Upper lobe of right lung (tissue), 1 donor: ENCODE data around the gene HMMR. TPM values are rescaled to one million over a fixed set of nuclear protein-coding genes. Genes with fewer than 3 reads are reported as not detected.

Source experiments
- ATAC-seq: fragments of 200-7000 bp; cut with Tn5 transposase; one replicate; pipeline ENCODE4 v1.9.1; 2020; ENCODE audit warnings: mild to moderate bottlenecking, moderate library complexity
- DNase-seq: peaks from one replicate; pipeline ENCODE4 v3.0.0-alpha.2; 2020
- H3K27ac ChIP-seq: fragments of 200-600 bp; one replicate; pipeline ENCODE4 v1.8.0; 2022
- H3K27me3 ChIP-seq: fragments of 200-600 bp; one replicate; pipeline ENCODE4 v1.8.0; 2022; ENCODE audit warnings: mild to moderate bottlenecking
- H3K36me3 ChIP-seq: fragments of 200-600 bp; one replicate; pipeline ENCODE4 v1.8.0; 2022
- H3K4me1 ChIP-seq: fragments of 200-600 bp; one replicate; pipeline ENCODE4 v1.8.0; 2022
- H3K4me3 ChIP-seq: fragments of 200-600 bp; one replicate; pipeline ENCODE4 v1.8.0; 2022; ENCODE audit warnings: mild to moderate bottlenecking
- H3K9me3 ChIP-seq: fragments of 200-600 bp; one replicate; pipeline ENCODE4 v1.8.0; 2022
- intact Hi-C: fragments of 100-400 bp; cut with DNase I; formaldehyde crosslinking; loops from one replicate; pipeline ENCODE4 v1.11.0; 2022
- total RNA-seq: library from RNA; stranded (reverse); fragmentation: NEBNext Ultra II Directional; extraction: Animal tissue kit (Norgen Biotek cat#: 25700); gene quantifications from one replicate; pipeline ENCODE4 v1.2.1, GENCODE V29; 2021
- TF ChIP-seq, protein P1 (sequence below): fragments of 200-600 bp; IDR thresholded peaks from one replicate; pipeline ENCODE4 v1.8.0; 2022; ENCODE audit warnings: antibody characterized with exemption
- donor health status: DM: no; HTN: yes; CAD: no; lungs with severe emphysema.

The HMMR gene
- total RNA-seq, 1 donor from 2014 or later, result 1.6 TPM

DNA sequence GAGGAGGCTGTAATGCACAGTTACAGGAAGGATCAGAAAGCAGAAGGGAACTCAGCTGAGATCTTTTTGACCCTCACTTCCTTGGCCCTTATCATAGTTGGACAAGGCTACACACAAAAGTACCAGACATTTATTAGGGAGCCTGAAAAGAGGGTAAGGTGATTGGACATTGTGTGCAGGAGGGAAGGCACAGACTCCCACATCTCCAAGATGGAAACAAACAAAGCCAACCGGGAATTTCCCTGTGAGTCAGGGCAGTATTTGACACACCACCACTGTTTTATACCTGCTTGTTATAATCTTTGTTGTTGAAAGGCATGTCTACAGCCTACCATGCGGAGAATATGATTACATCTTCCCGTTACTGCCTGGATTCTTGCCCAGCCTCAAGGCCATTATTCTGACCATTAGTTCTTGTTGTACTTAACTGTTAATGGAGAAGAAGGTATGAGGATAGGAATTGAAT, 26.0 kb upstream of the HMMR start:
- Histone ChIP-seq H3K27ac (no peak overlapping the region), H3K27me3 (no peaks in the 10 kb centered on the region), H3K4me1 (peaks cover 13% of the 10 kb centered on the region), H3K4me3 (no peak overlapping the region), H3K36me3 (no peaks in the 10 kb centered on the region), H3K9me3 (no peaks in the 10 kb centered on the region)
- DNase-seq (no peak), ATAC-seq (no peak)
- TF ChIP-seq, protein P1, sequence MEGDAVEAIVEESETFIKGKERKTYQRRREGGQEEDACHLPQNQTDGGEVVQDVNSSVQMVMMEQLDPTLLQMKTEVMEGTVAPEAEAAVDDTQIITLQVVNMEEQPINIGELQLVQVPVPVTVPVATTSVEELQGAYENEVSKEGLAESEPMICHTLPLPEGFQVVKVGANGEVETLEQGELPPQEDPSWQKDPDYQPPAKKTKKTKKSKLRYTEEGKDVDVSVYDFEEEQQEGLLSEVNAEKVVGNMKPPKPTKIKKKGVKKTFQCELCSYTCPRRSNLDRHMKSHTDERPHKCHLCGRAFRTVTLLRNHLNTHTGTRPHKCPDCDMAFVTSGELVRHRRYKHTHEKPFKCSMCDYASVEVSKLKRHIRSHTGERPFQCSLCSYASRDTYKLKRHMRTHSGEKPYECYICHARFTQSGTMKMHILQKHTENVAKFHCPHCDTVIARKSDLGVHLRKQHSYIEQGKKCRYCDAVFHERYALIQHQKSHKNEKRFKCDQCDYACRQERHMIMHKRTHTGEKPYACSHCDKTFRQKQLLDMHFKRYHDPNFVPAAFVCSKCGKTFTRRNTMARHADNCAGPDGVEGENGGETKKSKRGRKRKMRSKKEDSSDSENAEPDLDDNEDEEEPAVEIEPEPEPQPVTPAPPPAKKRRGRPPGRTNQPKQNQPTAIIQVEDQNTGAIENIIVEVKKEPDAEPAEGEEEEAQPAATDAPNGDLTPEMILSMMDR, result no peak
- intact Hi-C loops, result no loop called here

DNA sequence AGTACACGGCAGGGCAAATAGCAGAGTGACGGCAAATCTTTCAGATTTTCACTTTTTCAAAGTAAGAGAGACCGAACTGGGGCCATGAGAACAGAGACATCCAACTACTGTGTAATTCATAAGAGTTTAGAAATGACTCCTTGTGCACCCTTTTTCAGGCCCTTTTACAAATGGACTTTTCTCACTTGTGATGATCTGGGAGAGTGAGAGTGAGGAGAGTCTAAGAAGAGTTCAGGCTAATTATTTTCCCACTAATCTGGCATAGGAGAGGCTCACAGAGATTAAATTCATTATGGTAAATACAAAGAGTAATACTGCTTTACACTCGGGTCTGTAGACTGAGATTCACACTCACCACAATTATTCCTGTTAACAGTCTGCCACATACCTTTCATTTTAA, 23.9 kb upstream of the HMMR start:
- DNase-seq (no peak), ATAC-seq (no peak)
- Histone ChIP-seq H3K4me1 (peaks cover 27% of the 10 kb centered on the region), H3K4me3 (peak overlapping the region; percentile 97), H3K9me3 (no peaks in the 10 kb centered on the region), H3K36me3 (peaks cover 10% of the 10 kb centered on the region), H3K27ac (peak overlapping the region; percentile 65), H3K27me3 (no peaks in the 10 kb centered on the region)
- TF ChIP-seq, protein P1, result no peak
- intact Hi-C loops, result no loop called here

DNA sequence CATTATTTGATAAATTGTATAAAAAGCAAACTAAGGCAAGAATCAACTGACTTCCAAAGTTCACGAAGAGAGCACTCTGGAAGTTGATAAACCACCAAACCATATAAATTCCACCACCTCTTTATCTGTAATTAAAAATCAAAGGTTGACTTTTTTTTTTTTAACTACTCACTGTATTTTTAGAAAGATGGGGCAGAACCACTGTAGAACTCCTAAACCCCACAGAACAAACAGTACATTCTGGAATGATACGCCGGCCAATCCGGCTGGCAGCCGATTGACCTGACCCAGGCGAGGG, 23.5 kb upstream of the HMMR start:
- peaks cover 15% of the 10 kb centered on the region for H3K36me3 ChIP-seq
- H3K9me3 ChIP-seq, result no peaks in the 10 kb centered on the region
- intact Hi-C loops, result no loop called here
- DNase-seq, result no peak
- peak overlapping the region; percentile 65 for H3K27ac ChIP-seq
- H3K4me1 ChIP-seq, result peaks cover 27% of the 10 kb centered on the region
- peak overlapping the region; percentile 97 for H3K4me3 ChIP-seq
- TF ChIP-seq, protein P1, result no peak
- H3K27me3 ChIP-seq, result no peaks in the 10 kb centered on the region
- ATAC-seq, result no peak

DNA sequence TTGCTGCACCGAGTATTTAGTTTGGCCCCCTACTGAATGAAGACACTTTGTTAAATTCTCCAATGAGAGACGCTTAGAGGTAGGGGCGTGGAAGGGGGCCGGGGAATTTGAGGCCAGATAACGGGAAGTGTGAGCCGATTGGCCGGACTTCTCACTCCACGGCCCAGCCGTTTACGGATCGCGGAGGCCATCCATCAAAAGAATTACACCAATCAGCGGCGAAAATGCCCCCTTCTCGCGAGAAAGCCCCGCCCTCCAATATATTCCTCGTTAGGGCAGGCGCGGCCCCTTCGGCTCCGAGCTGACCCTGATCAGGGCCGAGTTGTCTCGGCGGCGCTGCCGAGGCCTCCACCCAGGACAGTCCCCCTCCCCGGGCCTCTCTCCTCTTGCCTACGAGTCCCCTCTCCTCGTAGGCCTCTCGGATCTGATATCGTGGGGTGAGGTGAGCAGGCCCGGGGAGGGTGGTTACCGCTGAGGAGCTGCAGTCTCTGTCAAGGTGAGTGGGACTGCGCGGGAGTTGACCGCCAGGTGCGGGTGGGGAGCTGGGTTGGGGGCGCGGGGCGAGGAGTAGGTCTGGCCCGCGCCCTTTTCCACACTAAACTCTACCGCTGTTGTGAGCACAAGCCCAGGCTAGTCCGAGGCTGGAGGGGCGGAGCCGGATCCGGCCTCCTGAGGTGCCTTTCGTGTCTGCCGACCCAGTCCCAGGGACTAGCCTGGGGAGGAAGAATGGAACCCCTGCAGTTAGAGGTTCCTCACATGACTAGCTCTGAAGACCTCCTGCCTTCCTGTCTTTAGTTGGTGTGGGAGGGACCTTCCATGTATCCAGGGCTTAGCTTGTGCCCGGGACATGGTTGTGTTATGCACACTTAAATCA, 22.9 kb upstream of the HMMR start, which contains the start of gene CCNG1:
TSS of gene CCNG1 (plus strand) at position 287 of the 874 bp plus-strand sequence. CDS start 1,662 bp downstream, outside the sequence.
- TF ChIP-seq, protein P1, result no peak
- Histone ChIP-seq H3K36me3 (peaks cover 21% of the 10 kb centered on the region), H3K27ac (peak within 1 kb of the TSS; percentile 90), H3K4me3 (peak within 1 kb of the TSS; percentile 97), H3K4me1 (peaks cover 27% of the 10 kb centered on the region), H3K27me3 (no peaks in the 10 kb centered on the region), H3K9me3 (no peaks in the 10 kb centered on the region)
- DNase-seq, result peak; percentile 95
- ATAC-seq, result peak; percentile 99
- intact Hi-C loops, result no loop called here

DNA sequence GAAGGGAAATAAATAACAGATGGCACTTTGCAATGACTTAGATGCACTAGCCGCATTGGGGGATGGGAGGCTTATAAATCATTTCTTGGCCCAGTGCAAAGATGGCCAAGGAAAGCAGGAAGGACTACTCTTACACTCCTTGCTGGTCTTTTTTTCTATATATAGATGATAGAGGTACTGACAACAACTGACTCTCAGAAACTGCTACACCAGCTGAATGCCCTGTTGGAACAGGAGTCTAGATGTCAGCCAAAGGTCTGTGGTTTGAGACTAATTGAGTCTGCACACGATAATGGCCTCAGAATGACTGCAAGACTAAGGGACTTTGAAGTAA, 21.4 kb upstream of the HMMR start:
- H3K4me1 ChIP-seq, result peaks cover 27% of the 10 kb centered on the region
- TF ChIP-seq, protein P1, result no peak
- DNase-seq (no peak), ATAC-seq (no peak)
- intact Hi-C loops, result no loop called here
- no peaks in the 10 kb centered on the region for H3K27me3 ChIP-seq
- H3K36me3 ChIP-seq, result peaks cover 36% of the 10 kb centered on the region
- no peaks in the 10 kb centered on the region for H3K9me3 ChIP-seq
- peak overlapping the region; percentile 97 for H3K4me3 ChIP-seq
- no peak overlapping the region for H3K27ac ChIP-seq
